IMR-90 (cell line): Measurements from ENCODE around the gene CPNE9. TPM values are rescaled to one million over a fixed set of nuclear protein-coding genes. Genes with fewer than 3 reads are reported as not detected.

ENCODE experiments used
- ATAC-seq: fragments of 200-7000 bp; cut with Tn5 transposase; 2 replicates; pipeline ENCODE4 v1.9.1; 2020; ENCODE audit warnings: low read depth, mild to moderate bottlenecking, moderate library complexity
- BruUV-seq: library from RNA; stranded (reverse); fragments of 400-500 nt; replicated peaks from 2 replicates; lab custom pipeline; 2021; lab: Mats Ljungman, UMichigan
- CTCF ChIA-PET: fragments of 300-600 bp; formaldehyde crosslinking; extraction: SDS; loops from one replicate; lab custom pipeline; 2021; ENCODE audit warnings: antibody characterized with exemption; lab: Yijun Ruan, JAX
- POLR2A ChIA-PET: fragments of 300-600 bp; sonication (Branson Sonifier 250); formaldehyde crosslinking; loops from one replicate; lab custom pipeline; 2022; ENCODE audit warnings: antibody characterized with exemption; ENCODE audit not compliant: unreplicated experiment; lab: Charles Lee
- DNase-seq: peaks from one replicate; pipeline ENCODE4 v3.0.0; 2013
- H2AFZ ChIP-seq: replicated peaks from 2 replicates; pipeline ENCODE3; 2013; ENCODE audit warnings: low read length, mild to moderate bottlenecking; ENCODE audit not compliant: poor library complexity
- H2AK5ac ChIP-seq: 2 replicates; pipeline ENCODE4 v1.6.1; 2013; ENCODE audit warnings: low read depth, low read length, inconsistent platforms
- H2AK9ac ChIP-seq: replicated peaks from 2 replicates; pipeline ENCODE3; 2013; ENCODE audit warnings: mild to moderate bottlenecking, low read depth, low read length, moderate library complexity; ENCODE audit not compliant: poor library complexity
- H2BK120ac ChIP-seq: 2 replicates; pipeline ENCODE4 v1.6.1; 2013; ENCODE audit warnings: low read depth, low read length, inconsistent platforms
- H2BK15ac ChIP-seq: 3 replicates; pipeline ENCODE4 v1.6.1; 2013; ENCODE audit warnings: low read depth, low read length, inconsistent platforms
- H2BK20ac ChIP-seq: 2 replicates; pipeline ENCODE4 v1.6.1; 2013; ENCODE audit warnings: low read depth, mild to moderate bottlenecking, inconsistent platforms, low read length, moderate library complexity
- H2BK5ac ChIP-seq: 2 replicates; pipeline ENCODE4 v1.6.1; 2013; ENCODE audit warnings: mild to moderate bottlenecking, low read depth, low read length, inconsistent platforms; ENCODE audit not compliant: poor library complexity, severe bottlenecking
- H3K14ac ChIP-seq: replicated peaks from 2 replicates; pipeline ENCODE4 v1.6.1; 2013; ENCODE audit warnings: low read depth, low read length, inconsistent platforms
- H3K18ac ChIP-seq: 2 replicates; pipeline ENCODE4 v1.6.1; 2013; ENCODE audit warnings: low read depth, low read length, control low read depth
- H3K23ac ChIP-seq: 2 replicates; pipeline ENCODE4 v1.6.1; 2013; ENCODE audit warnings: low read depth, low read length, inconsistent platforms
- H3K27ac ChIP-seq: 2 replicates; pipeline ENCODE4 v1.5.1; 2013; ENCODE audit warnings: mild to moderate bottlenecking, control low read depth, low read length; ENCODE audit not compliant: insufficient read depth
- H3K27me3 ChIP-seq: 2 replicates; pipeline ENCODE4 v1.6.1; 2013; ENCODE audit warnings: low read length; ENCODE audit not compliant: control insufficient read depth, insufficient read depth
- H3K36me3 ChIP-seq: 2 replicates; pipeline ENCODE4 v1.6.1; 2013; ENCODE audit warnings: low read length, mixed read lengths; ENCODE audit not compliant: control insufficient read depth, insufficient read depth
- H3K4ac ChIP-seq: 2 replicates; pipeline ENCODE4 v1.6.1; 2013; ENCODE audit warnings: low read depth, low read length, inconsistent platforms
- H3K4me1 ChIP-seq: 2 replicates; pipeline ENCODE4 v1.6.1; 2013; ENCODE audit warnings: low read length, mixed read lengths; ENCODE audit not compliant: control insufficient read depth, insufficient read depth
- H3K4me2 ChIP-seq: 2 replicates; pipeline ENCODE4 v1.6.1; 2013; ENCODE audit warnings: low read depth, mild to moderate bottlenecking, control low read depth, low read length, moderate library complexity
- H3K4me3 ChIP-seq: 2 replicates; pipeline ENCODE4 v1.5.1; 2013; ENCODE audit warnings: low read depth, mild to moderate bottlenecking, control low read depth, low read length, moderate library complexity; ENCODE audit not compliant: insufficient read depth
- H3K56ac ChIP-seq: 2 replicates; pipeline ENCODE4 v1.6.1; 2013; ENCODE audit warnings: low read length, inconsistent platforms; ENCODE audit not compliant: insufficient read depth; ENCODE audit errors: extremely low read depth
- H3K79me1 ChIP-seq, 2 experiments: 2 replicates each; pipeline ENCODE4 v1.6.1; 2013; ENCODE audit warnings: low read length in 2 of 2, inconsistent platforms in 1 of 2, low read depth in 1 of 2
- H3K9ac ChIP-seq: 2 replicates; pipeline ENCODE4 v1.6.1; 2013; ENCODE audit warnings: low read depth, low read length, control low read depth
- H3K9me1 ChIP-seq: 2 replicates; pipeline ENCODE4 v1.6.1; 2013; ENCODE audit warnings: low read length, inconsistent platforms; ENCODE audit not compliant: insufficient read depth
- H3K9me3 ChIP-seq: 2 replicates; pipeline ENCODE4 v1.6.1; 2013; ENCODE audit warnings: low read length; ENCODE audit not compliant: control insufficient read depth, insufficient read depth
- H4K20me1 ChIP-seq: 2 replicates; pipeline ENCODE4 v1.6.1; 2013; ENCODE audit warnings: low read length, inconsistent platforms; ENCODE audit not compliant: insufficient read depth
- H4K5ac ChIP-seq: 2 replicates; pipeline ENCODE4 v1.6.1; 2013; ENCODE audit warnings: mild to moderate bottlenecking, low read depth, low read length, control low read depth
- H4K8ac ChIP-seq, 2 experiments: 2 replicates each; pipeline ENCODE4 v1.6.1; 2013; ENCODE audit warnings: low read depth in 2 of 2, low read length in 2 of 2, control low read depth in 1 of 2, inconsistent platforms in 1 of 2
- H4K91ac ChIP-seq: 2 replicates; pipeline ENCODE4 v1.6.1; 2013; ENCODE audit warnings: low read depth, low read length, inconsistent platforms; ENCODE audit not compliant: insufficient read depth
- BHLHE40 ChIP-seq: fragments of 150-350 bp; IDR thresholded peaks from 2 replicates; pipeline ENCODE4 v1.6.1; 2016; ENCODE audit warnings: mild to moderate bottlenecking, low read depth, low read length
- CEBPB ChIP-seq: IDR thresholded peaks from 2 replicates; pipeline ENCODE4 v1.6.1; 2012; ENCODE audit warnings: low read depth, low read length, improper control_type of control experiment
- CHD1 ChIP-seq: IDR thresholded peaks from 2 replicates; pipeline ENCODE4 v1.6.1; 2012; ENCODE audit warnings: low read depth, low read length, improper control_type of control experiment
- CTCF ChIP-seq: conservative IDR thresholded peaks from 2 replicates; pipeline ENCODE4 v1.5.1; 2012; ENCODE audit warnings: mild to moderate bottlenecking, low read depth, low read length, improper control_type of control experiment
- ELK1 ChIP-seq: fragments of 150-350 bp; IDR thresholded peaks from 2 replicates; pipeline ENCODE4 v1.6.1; 2016; ENCODE audit warnings: low read depth, mild to moderate bottlenecking, low read length, moderate library complexity, borderline replicate concordance
- FOS ChIP-seq: fragments of 150-350 bp; IDR thresholded peaks from 2 replicates; pipeline ENCODE4 v1.6.1; 2016; ENCODE audit warnings: low read depth, low read length
- MAFK ChIP-seq: IDR thresholded peaks from 2 replicates; pipeline ENCODE4 v1.6.1; 2012; ENCODE audit warnings: low read depth, low read length, improper control_type of control experiment
- MAZ ChIP-seq: IDR thresholded peaks from 2 replicates; pipeline ENCODE4 v1.6.1; 2012; ENCODE audit warnings: low read depth, mild to moderate bottlenecking, low read length, improper control_type of control experiment, moderate library complexity, borderline replicate concordance
- MXI1 ChIP-seq: IDR thresholded peaks from 2 replicates; pipeline ENCODE4 v1.6.1; 2012; ENCODE audit warnings: low read depth, mild to moderate bottlenecking, low read length, moderate library complexity, borderline replicate concordance
- NFE2L2 ChIP-seq: fragments of 150-350 bp; IDR thresholded peaks from 2 replicates; pipeline ENCODE4 v1.6.1; 2016; ENCODE audit warnings: low read depth, mild to moderate bottlenecking, low read length
- POLR2A ChIP-seq: IDR thresholded peaks from 2 replicates; pipeline ENCODE4 v1.6.1; 2012; ENCODE audit warnings: mild to moderate bottlenecking, low read depth, low read length
- RAD21 ChIP-seq: IDR thresholded peaks from 2 replicates; pipeline ENCODE4 v1.6.1; 2012; ENCODE audit warnings: low read length, improper control_type of control experiment
- RCOR1 ChIP-seq: IDR thresholded peaks from 2 replicates; pipeline ENCODE4 v1.6.1; 2012; ENCODE audit warnings: mild to moderate bottlenecking, low read length, improper control_type of control experiment; ENCODE audit not compliant: insufficient replicate concordance
- RFX5 ChIP-seq: IDR thresholded peaks from 2 replicates; pipeline ENCODE4 v1.8.0; 2012; ENCODE audit warnings: low read depth, mild to moderate bottlenecking, low read length, moderate library complexity
- SMC3 ChIP-seq: fragments of 150-350 bp; IDR thresholded peaks from 2 replicates; pipeline ENCODE4 v1.6.1; 2016; ENCODE audit warnings: low read depth, mild to moderate bottlenecking, antibody characterized with exemption, low read length, moderate library complexity
- USF2 ChIP-seq: fragments of 150-350 bp; IDR thresholded peaks from 2 replicates; pipeline ENCODE4 v1.6.1; 2017; ENCODE audit warnings: mild to moderate bottlenecking, antibody characterized with exemption, low read length, low read depth
- WGBS, 2 experiments: methylation state at CpG; one replicate each; pipeline versions ENCODE4 v1.1.5 to v1.1.7; 2013; ENCODE audit warnings: missing lambda C conversion rate in 2 of 2; ENCODE audit not compliant: insufficient read length in 1 of 2; ENCODE audit errors: extremely low coverage in 2 of 2; 5-methylcytosine and 5-hydroxymethylcytosine counted together
- dilution Hi-C: fragments of 300-500 bp; cut with HindIII; formaldehyde crosslinking; loops from one replicate; pipeline ENCODE4 v1.14.3; 2018; ENCODE audit warnings: low sequenced_read_pairs; ENCODE audit not compliant: unreplicated experiment
- in situ Hi-C: fragments of 300-500 bp; cut with MboI; formaldehyde crosslinking; loops from 3 replicates; pipeline ENCODE4 v1.14.3; 2019; ENCODE audit warnings: low sequenced_read_pairs, inconsistent platforms, mixed read lengths
- intact Hi-C: fragments of 100-400 bp; cut with micrococcal nuclease; formaldehyde crosslinking; loops from 2 replicates; pipeline ENCODE4 v1.10.0; 2022
- polyA plus RNA-seq, 3 experiments: library from polyadenylated mRNA; depleted of rRNA; stranded (reverse); fragments of >200 nt; gene quantifications; 2 replicates each; pipeline ENCODE4 v1.2.3, GENCODE V29; 2012; ENCODE audit warnings: low replicate concordance in 1 of 3
- total RNA-seq: library from RNA; depleted of rRNA; stranded (reverse); fragments of >200 nt; gene quantifications from 2 replicates; pipeline ENCODE4 v1.2.3, GENCODE V29; 2012

CPNE9 gene
- total and polyA plus RNA-seq, 2 of the 4 experiments (the other 2 are of a cell fraction): not detected

- Histone ChIP-seq H3K9me1 (no peaks in the 10 kb centered on the region), H2AK5ac (no peak overlapping the region), H2BK20ac (no peak overlapping the region), H2AK9ac (no peak overlapping the region), H3K23ac (no peak overlapping the region), H3K9me3 (no peaks in the 10 kb centered on the region), H3K4me2 (no peak overlapping the region), H4K20me1 (no peaks in the 10 kb centered on the region), H2BK5ac (no peak overlapping the region), H3K4ac (no peak overlapping the region), H3K27me3 (peaks cover 25% of the 10 kb centered on the region), H4K8ac (no peak overlapping the region), H3K4me3 (no peak overlapping the region), H2AFZ (no peak overlapping the region), H3K14ac (no peak overlapping the region), H4K91ac (no peak overlapping the region), H3K36me3 (no peaks in the 10 kb centered on the region), H4K5ac (no peak overlapping the region), H3K4me1 (peaks cover 2% of the 10 kb centered on the region; the same call in 1 of the 2 replicates), H3K79me1 (no peaks in the 10 kb centered on the region), H2BK120ac (no peak overlapping the region), H3K9ac (no peak overlapping the region), H2BK15ac (no peak overlapping the region), H3K56ac (no peak overlapping the region), H3K27ac (no peak overlapping the region), H3K18ac (no peak overlapping the region)
- ATAC-seq (no peak), DNase-seq (no peak)
- dilution Hi-C loops: no loop called here
- intact Hi-C loops: loop anchor here (10.0 kb wide), 1 partner anchor 512 kb away; no protein-coding TSS in a partner anchor
- POLR2A ChIA-PET: no interaction called here
- CTCF ChIA-PET: no interaction called here
- no CpG with 5 or more reads among the region's 2 CpGs for WGBS, 2 experiments
- TF ChIP-seq CEBPB (no peak), POLR2A (no peak), CHD1 (no peak), MXI1 (no peak), USF2 (no peak), SMC3 (no peak), NFE2L2 (no peak), RAD21 (no peak), MAZ (no peak), MAFK (no peak), RCOR1 (no peak), RFX5 (no peak), BHLHE40 (no peak), ELK1 (no peak), CTCF (no peak), FOS (no peak)
- no TSS peak for BruUV-seq
- in situ Hi-C loops: no loop called here
Measured at GRCh38 chr3:9712415-9712814, 8.8 kb downstream of the CPNE9 start.
